Fibroblast of skin of scalp (primary cell): Measurements from ENCODE around the gene NPPC.
A peak's percentile ranks its signal among the peaks of the same experiment; 100 is the strongest.

Experiments used
- DNase-seq: peaks from one replicate; pipeline ENCODE4 v3.0.0-alpha.2; 2013

NPPC gene

DNA sequence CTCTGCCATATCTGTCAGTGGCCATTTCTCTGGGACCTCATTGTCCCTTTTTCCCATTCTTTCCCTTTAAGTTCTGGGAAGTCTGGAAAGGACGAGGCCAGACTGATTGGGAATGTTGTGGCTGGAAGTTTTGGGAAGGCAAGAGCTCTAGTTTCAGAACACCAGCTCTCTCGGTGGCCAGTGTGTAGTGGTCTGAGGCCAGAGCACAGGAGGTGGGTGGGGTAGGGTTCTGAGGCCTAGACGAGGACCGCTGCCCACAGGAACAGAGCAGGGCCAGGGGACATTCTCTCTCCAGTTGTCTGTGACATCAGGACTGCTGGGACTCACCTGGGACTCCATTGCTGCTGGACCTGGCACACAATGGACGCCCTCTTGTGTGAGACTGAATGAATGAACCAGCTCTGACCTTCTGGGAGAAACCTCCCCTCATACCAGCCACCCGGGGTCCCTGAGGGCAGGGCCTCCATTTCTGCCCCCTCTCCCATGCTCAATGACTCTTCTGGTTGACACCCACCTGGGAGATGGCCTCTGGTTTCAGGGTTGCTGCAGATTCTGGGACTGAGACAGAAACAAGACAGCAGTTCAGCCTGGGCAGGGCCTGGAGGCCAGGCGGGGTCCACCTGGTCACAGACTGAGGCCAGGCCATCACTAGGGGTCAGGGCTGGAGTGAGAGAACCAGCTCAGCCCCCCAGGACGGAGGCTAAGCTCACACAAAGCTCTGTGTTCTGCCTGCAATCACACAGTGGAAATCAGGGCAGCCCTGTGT is 8.4 kb upstream of the NPPC start:
- DNase-seq, result no peak

DNA sequence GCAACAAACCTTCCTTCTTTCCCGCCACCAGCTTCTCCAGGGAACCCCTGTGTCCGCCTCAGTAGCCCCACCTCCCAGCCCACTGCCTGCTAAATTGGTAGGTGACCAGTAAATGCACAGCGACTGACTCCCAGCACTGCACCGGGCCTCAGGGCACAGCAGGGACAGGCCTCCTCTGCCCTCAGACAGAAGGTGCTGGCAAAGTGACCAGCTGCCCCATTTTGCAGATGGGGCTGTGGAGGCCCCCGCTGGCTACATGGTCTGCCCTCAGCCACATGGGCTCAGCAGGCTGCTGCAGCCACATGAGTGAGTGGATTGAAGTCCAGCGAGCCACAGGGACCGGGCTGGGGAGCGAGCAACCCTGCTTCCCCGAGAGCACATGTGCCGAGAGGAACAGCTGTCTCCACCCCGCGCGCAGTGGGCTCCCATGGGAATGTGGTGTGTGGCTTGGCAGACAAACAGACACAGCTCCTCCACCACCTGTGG is 7.8 kb upstream of the NPPC start:
- DNase-seq, result peak; percentile 29

DNA sequence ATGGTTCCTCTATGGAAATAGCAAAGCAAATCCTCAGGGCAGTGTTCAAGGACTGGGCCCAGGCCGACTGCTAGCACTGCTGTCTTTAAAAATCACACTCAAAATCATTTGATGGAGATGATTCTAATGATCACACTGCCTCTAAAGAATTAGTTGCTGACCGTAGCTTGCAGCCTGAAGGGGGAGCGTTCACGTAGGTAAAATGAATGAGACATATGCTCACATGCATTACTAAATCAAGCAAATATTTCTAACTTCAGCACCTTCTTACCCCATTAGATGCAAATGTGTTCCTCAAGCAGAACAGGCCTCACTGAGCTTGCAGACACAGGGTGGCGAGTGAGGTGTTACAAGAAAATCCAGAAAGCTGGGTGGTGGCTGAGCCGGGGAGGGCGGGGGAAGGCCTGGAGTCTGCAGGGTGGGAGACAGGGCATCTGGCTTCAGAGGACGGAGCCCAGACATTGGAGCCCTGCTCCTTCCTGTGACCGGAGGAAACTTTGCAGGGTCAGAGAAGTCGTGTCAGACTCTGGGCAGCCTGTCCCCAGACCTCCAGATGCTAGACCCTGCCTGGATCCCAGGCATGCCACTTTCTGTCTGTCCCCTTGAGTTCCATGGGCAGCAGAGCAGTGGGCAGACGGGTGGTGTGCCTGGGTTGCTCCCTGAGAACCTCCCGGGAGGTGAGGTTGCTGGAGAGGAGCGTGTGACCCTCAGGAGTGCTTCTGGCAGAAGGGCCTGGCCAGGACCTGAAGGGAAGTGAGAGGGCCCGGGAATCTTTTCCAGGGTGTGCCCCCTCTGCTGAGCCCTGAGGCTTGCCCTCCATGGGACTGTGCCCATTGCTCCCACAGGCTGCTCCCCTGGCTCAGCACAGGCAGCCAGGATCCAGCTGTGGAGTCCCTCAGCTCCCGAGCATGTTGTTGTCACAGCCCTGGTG is 7.1 kb upstream of the NPPC start:
- DNase-seq, result no peak

DNA sequence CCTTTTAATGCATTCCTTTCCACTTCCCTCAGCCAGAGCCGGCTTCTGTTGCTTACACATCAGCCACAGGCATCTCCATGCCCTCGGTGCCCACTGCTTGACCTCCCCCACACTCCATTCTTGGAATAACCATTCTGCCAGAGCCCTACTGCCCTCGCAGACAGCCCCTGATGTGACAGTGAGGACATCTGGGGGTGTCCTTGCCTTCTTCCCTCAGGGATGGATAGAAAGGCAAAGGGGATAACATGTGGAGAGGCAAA is 6.4 kb upstream of the NPPC start:
- no peak for DNase-seq

DNA sequence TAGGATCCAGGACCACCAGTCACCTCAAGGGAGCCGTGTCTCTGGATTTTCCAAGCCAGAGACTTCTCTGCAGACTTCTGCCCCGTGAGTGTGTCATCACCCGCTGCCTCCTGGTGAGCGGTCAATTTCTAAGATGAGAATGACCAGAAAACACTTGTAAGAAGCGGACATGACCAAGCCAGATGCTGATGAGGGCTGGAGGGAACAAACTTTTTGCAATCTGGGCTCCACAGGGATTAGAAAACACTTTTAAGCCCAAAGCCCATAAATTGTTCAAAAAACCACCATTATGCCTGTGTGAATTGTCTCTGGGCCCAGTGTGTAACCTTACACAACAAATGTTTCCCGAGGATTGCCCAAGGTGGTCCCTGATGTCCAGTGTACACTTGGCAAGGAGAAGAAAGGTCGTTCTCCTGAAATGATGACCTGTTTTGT is 5.3 kb upstream of the NPPC start:
- no peak for DNase-seq

DNA sequence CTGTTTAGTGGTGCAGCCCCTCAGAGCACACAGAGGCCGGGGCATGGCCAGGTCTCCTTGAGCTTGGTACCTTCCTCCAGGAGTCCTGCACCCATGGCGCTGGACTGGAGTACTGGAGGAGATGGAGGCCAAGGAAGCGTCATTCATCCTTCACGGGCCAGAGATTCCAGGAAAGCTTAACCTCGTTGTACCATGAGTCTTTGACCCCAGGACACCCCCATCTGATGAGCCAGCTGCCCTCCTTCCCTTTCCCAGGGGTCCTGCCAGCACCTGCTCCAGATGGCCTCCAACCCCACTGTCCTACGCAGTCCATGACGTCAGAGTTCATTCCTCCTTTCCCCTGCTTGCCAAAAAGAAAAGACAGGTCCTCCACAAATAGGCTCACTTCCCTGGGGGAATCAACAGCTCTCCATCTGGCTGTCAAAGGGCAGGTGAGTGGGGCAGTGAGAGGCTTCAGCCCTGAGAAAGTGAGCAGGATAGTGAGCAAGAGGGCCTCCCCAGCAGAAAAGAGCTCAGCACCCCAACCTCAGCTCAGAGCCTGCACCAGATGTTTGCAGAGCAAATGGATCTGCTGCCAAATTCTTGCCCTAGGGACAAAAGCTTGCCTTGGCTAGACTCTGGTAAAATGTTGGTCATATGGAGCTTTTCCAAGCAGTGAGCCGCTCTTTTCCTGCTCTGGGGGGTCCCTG is 4.5 kb upstream of the NPPC start:
- no peak for DNase-seq

DNA sequence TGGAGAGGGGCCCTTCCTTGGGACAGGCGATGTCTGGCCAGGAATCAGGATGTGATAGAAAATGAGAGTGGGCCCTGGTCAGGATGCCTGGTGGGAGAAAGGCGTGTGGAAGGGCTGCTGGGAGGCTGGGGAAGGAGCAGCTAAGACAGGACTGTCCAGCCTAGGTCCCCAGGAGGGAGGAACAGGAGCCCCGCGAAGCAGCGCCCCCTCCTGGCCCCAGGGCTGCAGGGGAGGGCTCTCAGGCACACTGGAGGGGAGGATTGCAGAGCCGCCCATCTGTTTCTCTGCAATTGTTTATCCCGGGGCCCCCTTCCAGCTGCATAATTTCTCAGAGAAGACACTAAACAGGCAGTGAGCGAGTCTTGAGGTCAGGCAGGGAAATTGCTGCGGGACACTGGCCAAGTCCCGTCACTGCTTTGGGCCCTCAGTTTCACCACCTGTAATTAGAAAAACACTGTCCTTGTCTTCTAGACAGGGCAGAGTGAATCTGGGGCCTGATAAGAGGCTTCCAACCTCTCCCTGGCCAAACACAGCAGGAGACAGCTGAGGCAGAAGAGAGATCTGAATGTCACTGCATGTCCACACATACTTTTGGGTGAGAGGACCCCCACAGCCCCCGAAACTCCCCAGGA is 3.9 kb upstream of the NPPC start:
- DNase-seq, result no peak

DNA sequence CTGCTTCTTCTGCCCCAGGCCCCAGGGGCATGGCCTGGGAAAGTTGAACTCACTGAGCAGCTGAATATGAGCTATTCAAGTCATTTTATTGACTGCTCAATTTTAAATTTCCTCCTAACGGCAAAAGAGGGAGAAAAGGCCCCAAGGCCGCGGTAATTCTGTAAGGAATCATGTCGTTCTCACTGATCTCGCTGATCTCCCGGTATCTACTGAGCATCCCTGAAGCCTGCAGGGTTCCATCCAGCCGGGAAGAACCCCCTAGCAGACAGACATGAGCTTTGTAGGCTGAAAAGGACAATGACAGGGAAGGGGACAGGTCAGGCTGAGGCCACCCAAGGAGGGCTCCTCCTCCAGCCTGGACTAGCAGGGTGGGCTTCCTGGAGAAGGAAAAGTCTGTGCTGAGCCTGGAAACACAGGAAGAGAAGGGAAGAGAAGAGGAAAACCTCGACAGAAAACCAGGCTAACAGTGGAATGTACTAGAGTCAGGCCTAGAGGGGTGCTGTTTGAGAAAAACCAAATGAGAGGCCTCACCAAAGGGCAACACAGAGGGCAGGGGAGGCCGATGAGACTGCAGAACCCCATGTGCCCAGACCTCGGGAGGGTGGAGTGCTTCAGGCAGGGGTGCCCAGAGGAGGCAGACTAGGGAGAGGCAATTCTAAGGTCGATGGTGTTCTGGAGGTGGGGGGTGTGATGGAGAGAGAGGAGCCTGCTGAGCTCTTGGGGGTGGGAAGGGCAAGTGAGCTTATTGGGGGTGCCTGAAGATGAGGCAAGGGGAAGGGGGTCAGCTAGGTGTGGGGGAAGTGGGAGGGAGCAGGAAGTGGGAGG is 2.9 kb upstream of the NPPC start:
- no peak for DNase-seq

DNA sequence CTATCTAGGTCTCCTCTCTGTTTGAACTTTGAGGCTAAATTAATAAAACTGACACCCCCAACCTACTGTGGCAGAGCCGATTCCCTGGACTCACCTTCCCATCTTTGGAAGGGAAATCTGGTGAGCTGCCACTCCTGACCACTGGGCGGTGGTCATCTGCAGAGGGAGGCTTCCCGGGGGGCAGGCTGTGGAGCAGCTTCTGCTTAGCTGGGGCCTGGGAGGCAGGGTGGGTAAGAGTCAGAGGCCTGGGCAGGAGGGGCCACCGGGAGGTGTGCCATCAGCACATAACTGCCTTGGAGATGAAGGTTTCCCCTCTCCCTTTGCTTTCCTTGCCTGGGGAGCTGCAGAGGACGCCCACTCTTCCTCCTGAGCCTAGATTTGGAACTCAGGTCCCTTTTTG is 2.3 kb upstream of the NPPC start:
- no peak for DNase-seq

DNA sequence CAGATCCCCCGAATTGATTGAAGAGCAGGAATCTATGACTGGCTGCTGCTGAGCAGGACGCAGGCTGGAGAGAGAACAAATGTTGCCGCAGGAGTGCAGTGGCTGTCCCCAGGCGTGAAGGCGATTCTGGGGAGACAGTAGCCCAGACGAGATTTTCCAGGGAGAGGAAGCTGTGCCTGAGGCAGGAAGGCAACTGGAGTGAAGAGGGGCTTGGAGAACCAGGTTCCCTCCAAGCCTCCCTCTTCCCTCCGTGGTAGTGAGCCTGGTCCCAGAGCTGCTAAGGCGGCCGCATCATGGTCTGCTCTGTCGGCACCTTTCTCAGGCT is 1.3 kb upstream of the NPPC start:
- no peak for DNase-seq

DNA sequence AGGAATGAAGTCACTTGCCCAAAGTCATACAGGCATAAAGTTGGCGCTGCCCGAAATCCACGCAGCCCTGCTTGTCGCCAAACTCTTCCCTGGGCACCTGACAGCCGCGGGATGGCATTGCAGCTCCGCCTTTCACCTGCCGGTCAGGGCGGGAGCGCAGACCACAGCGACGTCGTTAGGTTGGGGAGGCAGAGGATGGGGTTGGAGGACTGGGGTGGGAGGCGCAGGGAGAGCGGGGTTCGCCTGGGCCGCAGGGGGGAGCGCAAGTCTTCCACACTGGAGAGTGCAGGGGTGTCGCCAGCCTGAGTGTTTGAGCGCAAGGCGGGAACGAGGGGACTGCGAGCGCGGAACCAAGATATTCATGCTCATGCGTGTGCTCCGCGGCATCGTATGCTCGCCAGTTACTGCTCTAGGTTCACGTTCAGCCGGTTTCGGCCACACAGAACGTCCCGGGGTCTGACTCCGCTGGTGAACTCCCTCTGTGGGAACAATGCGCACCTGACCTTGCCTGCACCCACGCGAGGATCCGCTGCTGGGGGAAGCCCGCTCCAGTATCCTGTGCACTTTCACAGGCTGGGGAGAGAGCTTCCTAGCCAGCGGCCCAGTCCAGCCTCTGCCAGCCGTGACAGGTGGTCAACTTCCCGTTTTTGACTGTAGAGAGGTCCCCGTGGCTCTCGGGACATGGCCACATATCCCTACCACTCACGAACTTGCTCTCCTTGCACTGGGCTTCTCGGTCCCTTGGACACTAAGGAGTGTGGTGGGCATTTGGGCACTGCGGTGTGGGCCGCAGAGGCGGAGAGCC is 767 bp upstream of the NPPC start:
- DNase-seq, result no peak

DNA sequence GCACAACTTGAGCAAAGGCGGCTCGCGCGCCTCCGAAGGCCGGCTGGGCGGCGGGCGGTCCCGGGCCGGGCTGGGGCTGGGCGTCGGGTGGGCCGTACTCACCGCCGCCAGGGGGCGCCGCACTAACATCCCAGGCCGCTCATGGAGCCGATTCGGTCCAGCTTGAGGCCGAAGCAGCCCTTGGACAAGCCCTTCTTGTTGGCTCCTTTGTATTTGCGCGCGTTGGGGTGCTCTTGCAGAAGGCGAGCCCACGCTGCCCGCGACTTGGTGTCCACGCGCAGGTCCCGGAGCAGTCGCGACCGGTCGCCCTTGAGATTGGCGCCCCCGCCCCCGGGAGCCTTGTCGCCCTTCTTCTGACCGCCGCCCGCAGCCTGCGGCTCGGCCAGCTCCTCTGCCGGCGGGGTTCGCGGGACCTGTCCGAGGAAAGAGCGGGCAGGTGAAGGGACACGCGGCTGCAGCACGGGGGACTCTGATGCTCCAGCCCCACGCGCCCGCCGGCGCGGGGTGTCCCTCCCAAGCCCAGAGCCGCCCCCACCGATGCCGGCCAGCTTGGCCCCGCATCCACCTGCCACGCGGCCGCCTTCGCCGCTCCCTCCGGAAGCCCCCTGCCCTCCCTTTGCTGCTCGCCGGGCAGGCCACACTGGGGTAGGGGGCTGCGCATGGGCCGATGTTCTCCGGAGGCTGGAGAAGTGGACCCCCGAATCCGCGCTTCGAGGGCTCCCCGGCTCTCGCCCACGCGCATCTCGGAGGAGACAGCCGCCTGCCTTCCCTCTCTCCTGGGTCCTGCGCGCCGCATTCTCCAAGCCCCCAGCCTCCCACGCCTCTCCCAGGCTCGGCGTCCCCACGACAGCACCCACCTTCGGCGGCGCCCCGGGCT is 655 bp downstream of the NPPC start:
- peak; percentile 78 for DNase-seq

DNA sequence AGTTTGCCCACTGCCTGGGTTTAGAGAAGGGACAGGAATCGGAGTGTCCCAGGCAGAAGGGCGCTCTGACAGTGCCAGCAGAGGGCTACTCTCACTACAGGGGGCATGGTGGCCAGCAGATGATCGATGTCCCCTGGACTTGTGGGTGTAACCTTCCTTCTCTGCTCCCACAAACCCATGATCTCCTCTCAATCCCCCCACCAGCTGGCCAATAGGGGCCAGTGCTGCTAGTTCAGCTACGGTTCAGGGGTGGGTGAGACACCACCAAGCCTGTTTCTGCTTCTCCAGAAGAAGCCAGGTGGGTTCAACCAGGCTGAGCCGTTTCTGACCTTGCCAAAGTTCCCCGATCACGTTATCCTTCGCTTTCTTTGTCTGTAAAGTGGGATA is 1.3 kb downstream of the NPPC start:
- no peak for DNase-seq

DNA sequence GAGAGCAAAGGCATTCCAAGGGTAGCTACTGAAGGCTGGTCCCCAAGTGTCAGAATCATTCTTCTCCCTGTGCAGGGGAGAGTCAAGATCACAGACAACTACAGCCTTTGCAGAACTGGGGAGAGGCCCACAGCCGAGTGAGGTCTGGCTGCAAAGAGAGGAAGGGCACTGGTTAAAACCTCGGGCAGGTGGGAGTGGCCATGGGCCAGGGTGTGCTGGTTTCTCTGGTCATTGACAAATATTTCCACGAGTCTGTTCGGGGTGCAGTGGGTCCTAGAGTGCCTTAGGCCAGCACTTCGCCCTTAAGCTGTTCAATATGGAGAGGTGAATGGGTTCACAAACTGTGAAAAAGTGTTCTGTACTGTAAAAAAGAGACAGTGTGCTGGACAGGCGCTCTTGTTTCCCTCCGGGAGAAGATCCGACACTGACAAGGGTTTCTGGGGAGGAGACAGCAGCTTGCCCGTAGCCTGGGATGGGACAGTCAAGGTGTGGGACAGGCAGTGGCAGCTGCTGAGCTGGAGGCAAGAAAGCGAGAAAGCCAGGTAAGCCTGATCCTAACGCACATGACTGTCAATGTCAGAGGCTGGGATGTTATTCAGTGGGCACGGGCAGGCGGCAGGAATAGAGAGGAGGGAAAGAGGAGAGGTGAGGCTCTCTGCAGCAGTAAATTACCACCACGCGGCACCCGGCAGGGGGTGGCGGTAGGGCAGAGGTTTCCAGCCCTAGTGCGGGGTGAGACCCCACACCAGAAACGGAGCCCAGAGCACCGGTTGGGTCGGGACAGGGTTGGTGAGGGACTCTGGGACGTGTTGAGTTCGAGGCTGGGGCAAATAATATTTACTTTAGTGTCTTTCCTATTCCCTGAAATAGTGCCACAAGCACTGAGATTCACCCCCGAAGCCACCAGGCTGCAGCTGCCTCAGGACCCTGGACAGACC is 2.0 kb downstream of the NPPC start:
- no peak for DNase-seq

DNA sequence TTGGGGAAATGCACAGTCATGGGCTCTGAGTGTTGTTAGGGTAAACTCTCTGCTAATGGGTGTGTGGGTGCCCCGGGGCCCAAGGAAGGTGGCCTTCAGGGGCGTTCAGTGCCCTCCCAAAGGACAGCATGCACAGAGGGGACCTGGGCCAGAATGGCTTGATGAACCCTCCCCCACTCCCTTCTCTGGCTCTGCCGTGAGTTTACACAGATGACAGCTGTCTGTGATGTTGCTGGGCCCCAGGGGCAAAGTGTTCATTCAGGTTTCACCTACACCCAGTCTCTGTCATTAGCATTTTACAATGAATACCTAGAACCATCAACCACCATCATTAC is 3.2 kb downstream of the NPPC start:
- DNase-seq, result no peak

DNA sequence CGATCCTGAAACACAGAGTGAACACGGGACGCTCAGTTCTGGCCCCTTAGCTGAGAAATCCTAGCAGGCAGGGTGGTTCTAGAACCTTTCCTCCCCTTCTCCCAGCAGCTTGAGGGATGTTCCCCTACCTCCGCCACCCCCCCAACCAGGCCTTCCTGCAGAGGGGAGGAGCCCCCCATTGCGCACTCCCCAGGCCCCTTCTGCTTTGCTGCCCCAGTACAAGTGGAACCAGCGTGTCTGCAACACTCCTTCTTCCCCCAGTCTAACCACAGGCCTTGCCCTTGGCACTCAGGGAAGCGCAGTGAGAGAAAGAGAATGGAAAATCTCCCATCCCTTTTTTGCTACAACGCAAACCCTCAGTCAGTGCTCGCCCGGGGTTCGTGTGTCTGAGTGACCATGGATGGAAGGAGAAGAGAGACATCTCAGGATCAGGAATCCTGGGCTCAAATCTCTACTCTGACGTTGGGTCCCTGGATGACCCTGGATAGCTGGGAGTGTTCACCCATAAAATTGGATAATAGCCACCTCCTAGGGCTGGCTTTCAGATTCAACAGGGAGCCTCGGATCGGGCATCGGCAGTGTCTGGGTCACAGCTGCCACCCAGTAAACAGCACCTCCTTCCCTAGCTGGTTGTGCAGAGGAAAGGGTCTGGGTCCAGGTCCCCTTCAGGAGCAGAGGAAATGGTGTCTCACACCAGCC is 3.7 kb downstream of the NPPC start:
- no peak for DNase-seq

DNA sequence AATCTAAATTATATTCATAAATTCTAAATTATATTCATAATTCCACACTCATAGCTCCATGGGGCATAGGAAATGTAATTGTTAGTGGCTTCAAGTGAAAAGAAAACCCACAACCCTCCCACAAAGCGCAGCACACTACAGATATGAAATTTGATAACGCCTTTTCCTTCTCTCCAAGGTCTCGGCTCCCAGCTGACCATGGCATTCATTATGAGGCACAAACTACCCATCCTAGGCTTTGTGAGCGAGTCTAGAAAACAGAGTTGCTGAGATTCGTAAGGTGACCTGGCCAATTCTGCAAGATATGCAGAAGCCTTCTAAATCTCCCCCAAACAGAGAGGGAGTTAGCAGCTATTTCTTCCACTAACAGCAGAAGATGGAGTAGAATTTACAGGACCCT is 5.4 kb downstream of the NPPC start:
- DNase-seq, result no peak

DNA sequence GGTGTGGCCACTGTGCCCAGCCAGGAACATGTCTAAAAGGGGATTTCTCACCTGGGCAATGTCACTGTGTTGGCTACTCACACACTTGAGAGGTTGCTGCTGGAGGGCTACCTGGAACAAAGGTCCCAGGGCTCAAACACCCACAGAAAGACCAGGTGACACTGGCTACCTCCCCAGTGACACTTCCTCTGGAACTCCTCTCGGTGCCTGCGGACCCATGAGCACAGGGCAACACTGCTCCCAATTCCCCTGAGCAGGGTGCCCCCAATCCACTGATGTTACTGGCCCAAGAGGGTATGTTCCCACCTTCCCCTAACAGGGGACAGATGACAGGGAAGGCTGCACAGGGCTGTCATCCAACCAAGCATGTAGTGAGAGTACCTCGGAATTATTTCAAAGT is 5.8 kb downstream of the NPPC start:
- DNase-seq, result no peak
